ENCODE measurements around the gene TRIO. TPM values are rescaled to one million over a fixed set of nuclear protein-coding genes. Genes with fewer than 3 reads are reported as not detected.
A peak's percentile ranks its signal among the peaks of the same experiment; 100 is the strongest.

Gene TRIO
- total RNA-seq, 1 experiment from 2014 or later: 211 TPM

- no TSS peak for BruUV-seq (replicated peaks)
- no peak overlapping the region for H3K4me3 ChIP-seq (ENCODE audit: low read length)
- POLR2A ChIA-PET (ENCODE audit: unreplicated experiment): interaction anchor here (0.7 kb wide), 1 partner anchor 159 kb away, joined by 5 read pairs; no protein-coding TSS in a partner anchor
These were observed 300.5 kb downstream of the TRIO start for GRCh38 chr5:14443671-14444093.

DNA sequence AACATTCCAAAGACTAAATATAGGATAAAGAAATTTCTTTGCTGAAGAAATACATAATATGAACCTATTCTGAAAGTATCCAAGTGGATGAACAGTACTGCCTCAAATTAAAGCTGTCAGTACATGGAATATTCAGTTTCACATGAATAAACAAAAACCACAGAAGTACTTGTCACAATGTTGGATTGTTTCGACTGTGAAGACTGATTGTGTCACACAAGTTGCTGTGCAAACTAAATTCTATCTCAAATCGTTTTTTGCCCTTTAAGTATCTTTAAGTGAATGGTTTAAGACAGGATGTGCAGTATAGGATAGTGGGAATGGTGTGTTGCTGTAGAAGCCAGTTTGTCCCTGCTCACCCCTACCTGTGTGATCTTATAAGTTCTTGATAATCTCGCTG, 301.0 kb downstream of the TRIO start:
- H3K9ac ChIP-seq (ENCODE audit: low read length): peak overlapping the region; percentile 49
- intact Hi-C loops (cut with micrococcal nuclease): no loop called here
- peak overlapping the region; percentile 48 for H3K4me2 ChIP-seq (ENCODE audit: low read length)
- H2AFZ ChIP-seq (ENCODE audit: low read length): no peak overlapping the region
- no TSS peak for BruUV-seq (replicated peaks)
- H3K36me3 ChIP-seq (ENCODE audit: low read depth, low read length): peaks cover 35% of the 10 kb centered on the region
- ChIA-PET CTCF (no interaction called here), POLR2A (ENCODE audit: unreplicated experiment) (interaction anchor here (0.7 kb wide), 1 partner anchor 158 kb away, joined by 5 read pairs; no protein-coding TSS in a partner anchor)
- no peaks in the 10 kb centered on the region for H3K9me2 ChIP-seq (replicated peaks; ENCODE audit: low read length)
- TF ChIP-seq, protein P1, sequence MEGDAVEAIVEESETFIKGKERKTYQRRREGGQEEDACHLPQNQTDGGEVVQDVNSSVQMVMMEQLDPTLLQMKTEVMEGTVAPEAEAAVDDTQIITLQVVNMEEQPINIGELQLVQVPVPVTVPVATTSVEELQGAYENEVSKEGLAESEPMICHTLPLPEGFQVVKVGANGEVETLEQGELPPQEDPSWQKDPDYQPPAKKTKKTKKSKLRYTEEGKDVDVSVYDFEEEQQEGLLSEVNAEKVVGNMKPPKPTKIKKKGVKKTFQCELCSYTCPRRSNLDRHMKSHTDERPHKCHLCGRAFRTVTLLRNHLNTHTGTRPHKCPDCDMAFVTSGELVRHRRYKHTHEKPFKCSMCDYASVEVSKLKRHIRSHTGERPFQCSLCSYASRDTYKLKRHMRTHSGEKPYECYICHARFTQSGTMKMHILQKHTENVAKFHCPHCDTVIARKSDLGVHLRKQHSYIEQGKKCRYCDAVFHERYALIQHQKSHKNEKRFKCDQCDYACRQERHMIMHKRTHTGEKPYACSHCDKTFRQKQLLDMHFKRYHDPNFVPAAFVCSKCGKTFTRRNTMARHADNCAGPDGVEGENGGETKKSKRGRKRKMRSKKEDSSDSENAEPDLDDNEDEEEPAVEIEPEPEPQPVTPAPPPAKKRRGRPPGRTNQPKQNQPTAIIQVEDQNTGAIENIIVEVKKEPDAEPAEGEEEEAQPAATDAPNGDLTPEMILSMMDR (conservative IDR thresholded peaks at IDR 0.05; ENCODE audit: low read depth, low read length): no peak
- TF ChIP-seq EZH2 (IDR thresholded peaks at IDR 0.05; ENCODE audit: low read length, unreplicated experiment) (no peak), EZH2phosphoT487 (IDR thresholded peaks at IDR 0.05; ENCODE audit: borderline replicate concordance, low read length) (no peak)
- H3K4me1 ChIP-seq (ENCODE audit: insufficient read depth, low read length): peaks cover 43% of the 10 kb centered on the region
- H3K27ac ChIP-seq (ENCODE audit: low read length): peak overlapping the region; percentile 76
- H3K79me2 ChIP-seq (ENCODE audit: low read length): peaks cover 79% of the 10 kb centered on the region
- H3K9me3 ChIP-seq (ENCODE audit: low read length): no peaks in the 10 kb centered on the region
- ATAC-seq: peak; percentile 8; the same call in 1 of the 2 replicates
- H3K27me3 ChIP-seq (ENCODE audit: low read length): no peaks in the 10 kb centered on the region
- no peak overlapping the region for H3K4me3 ChIP-seq (ENCODE audit: low read length)
- DNase-seq: no peak
- H3F3A ChIP-seq (ENCODE audit: low read length, unreplicated experiment): no peaks in the 10 kb centered on the region
- H4K20me1 ChIP-seq (ENCODE audit: low read length): no peaks in the 10 kb centered on the region

More at GRCh38 chr5:14443671-14444093, 300.5 kb downstream of the TRIO start:
- Histone ChIP-seq H3K27me3 (ENCODE audit: low read length) (no peaks in the 10 kb centered on the region), H3K4me1 (ENCODE audit: insufficient read depth, low read length) (peaks cover 38% of the 10 kb centered on the region), H3K36me3 (ENCODE audit: low read depth, low read length) (peaks cover 35% of the 10 kb centered on the region), H3K27ac (ENCODE audit: low read length) (peak overlapping the region; percentile 76), H2AFZ (ENCODE audit: low read length) (no peak overlapping the region), H3K9me2 (replicated peaks; ENCODE audit: low read length) (no peaks in the 10 kb centered on the region), H3K9ac (ENCODE audit: low read length) (peak overlapping the region; percentile 49; the same call in 1 of the 2 replicates), H3F3A (ENCODE audit: low read length, unreplicated experiment) (no peaks in the 10 kb centered on the region), H3K9me3 (ENCODE audit: low read length) (no peaks in the 10 kb centered on the region), H4K20me1 (ENCODE audit: low read length) (no peaks in the 10 kb centered on the region), H3K79me2 (ENCODE audit: low read length) (peaks cover 75% of the 10 kb centered on the region), H3K4me2 (ENCODE audit: low read length) (peak overlapping the region; percentile 48; the same call in 1 of the 2 replicates)
- CTCF ChIA-PET: no interaction called here
- DNase-seq: peak; percentile 31
- no peak for TF ChIP-seq EZH2 (IDR thresholded peaks at IDR 0.05; ENCODE audit: low read length, unreplicated experiment)
- TF ChIP-seq, protein P1 (conservative IDR thresholded peaks at IDR 0.05; ENCODE audit: low read depth, low read length): no peak
- no peak for TF ChIP-seq EZH2phosphoT487 (IDR thresholded peaks at IDR 0.05; ENCODE audit: borderline replicate concordance, low read length)
- intact Hi-C loops (cut with micrococcal nuclease): no loop called here
- ATAC-seq: peak; percentile 29

GRCh38 chr5:14445013-14445412, 301.9 kb downstream of the TRIO start:
- Histone ChIP-seq H3F3A (ENCODE audit: low read length, unreplicated experiment) (no peaks in the 10 kb centered on the region), H4K20me1 (ENCODE audit: low read length) (no peaks in the 10 kb centered on the region), H3K4me2 (ENCODE audit: low read length) (peak overlapping the region; percentile 48), H3K27me3 (ENCODE audit: low read length) (no peaks in the 10 kb centered on the region), H3K36me3 (ENCODE audit: low read depth, low read length) (peaks cover 33% of the 10 kb centered on the region), H2AFZ (ENCODE audit: low read length) (no peak overlapping the region), H3K9me3 (ENCODE audit: low read length) (no peaks in the 10 kb centered on the region), H3K27ac (ENCODE audit: low read length) (peak overlapping the region; percentile 76), H3K4me3 (ENCODE audit: low read length) (no peak overlapping the region), H3K4me1 (ENCODE audit: insufficient read depth, low read length) (peaks cover 46% of the 10 kb centered on the region), H3K9me2 (replicated peaks; ENCODE audit: low read length) (no peaks in the 10 kb centered on the region), H3K9ac (ENCODE audit: low read length) (peak overlapping the region; percentile 49), H3K79me2 (ENCODE audit: low read length) (peaks cover 82% of the 10 kb centered on the region)
- no TSS peak for BruUV-seq (replicated peaks)
- ATAC-seq (peak; percentile 75), DNase-seq (peak; percentile 84)
- TF ChIP-seq EZH2phosphoT487 (IDR thresholded peaks at IDR 0.05; ENCODE audit: borderline replicate concordance, low read length): no peak
- no peak for TF ChIP-seq EZH2 (IDR thresholded peaks at IDR 0.05; ENCODE audit: low read length, unreplicated experiment)
- TF ChIP-seq, protein P1 (conservative IDR thresholded peaks at IDR 0.05; ENCODE audit: low read depth, low read length): no peak
- intact Hi-C loops (cut with micrococcal nuclease): loop anchor here (1.0 to 5.0 kb wide), 2 partner anchors 18 to 38 kb away; no protein-coding TSS in a partner anchor
- ChIA-PET POLR2A (ENCODE audit: unreplicated experiment) (no interaction called here), CTCF (no interaction called here)
